ENCODE results near the gene TNFRSF12A. TPM values are rescaled to one million over a fixed set of nuclear protein-coding genes. Genes with fewer than 3 reads are reported as not detected.

TNFRSF12A gene
- total and polyA plus RNA-seq, 2 of the 4 experiments (the other 2 are of a cell fraction): 103 to 304 TPM

GRCh38 chr16:2980227-2981176 is 39.7 kb upstream of the TNFRSF12A start, which contains the start of gene PKMYT1:
Gene PKMYT1 (minus strand): TSS chr16:2980446. CDS start chr16:2979657, 789 bp downstream.
- Histone ChIP-seq H3K4me3 (ENCODE audit: insufficient read depth, low read depth, low read length) (peak within 1 kb of the TSS; percentile 94), H3K4ac (ENCODE audit: low read depth, low read length) (peak within 1 kb of the TSS; percentile 99), H4K20me1 (ENCODE audit: insufficient read depth, low read length) (no peaks in the 10 kb centered on the region), H3K4me2 (ENCODE audit: low read depth, low read length) (peak within 1 kb of the TSS; percentile 93), H3K18ac (ENCODE audit: low read depth, low read length) (peak within 1 kb of the TSS; percentile 95), H2BK20ac (ENCODE audit: low read depth, low read length) (no peak within 1 kb of the TSS), H3K4me1 (ENCODE audit: control insufficient read depth, insufficient read depth, low read length) (peaks cover 6% of the 10 kb centered on the region), H3K23ac (ENCODE audit: low read depth, low read length) (peak within 1 kb of the TSS; percentile 92), H3K27ac (ENCODE audit: insufficient read depth, low read length) (peak within 1 kb of the TSS; percentile 96), H2BK120ac (ENCODE audit: low read depth, low read length) (peak within 1 kb of the TSS; percentile 64; the same call in 1 of the 2 replicates), H2BK5ac (ENCODE audit: low read depth, low read length, poor library complexity, severe bottlenecking) (peak within 1 kb of the TSS; percentile 95), H2AFZ (replicated peaks; ENCODE audit: low read length, poor library complexity) (peak within 1 kb of the TSS; percentile 98), H3K56ac (ENCODE audit: extremely low read depth, insufficient read depth, low read length) (peak within 1 kb of the TSS; percentile 82; the same call in 1 of the 2 replicates), H3K79me1 (ENCODE audit: low read depth in 1 of 2, low read length in 2 of 2) (peaks cover 14 to 22% of the 10 kb centered on the region in 2 experiments), H4K8ac (ENCODE audit: low read depth in 2 of 2, low read length in 2 of 2) (peak within 1 kb of the TSS; percentile 89 to 99), H2AK5ac (ENCODE audit: low read depth, low read length) (peak within 1 kb of the TSS; percentile 96), H3K27me3 (ENCODE audit: control insufficient read depth, insufficient read depth, low read length) (no peaks in the 10 kb centered on the region), H2AK9ac (replicated peaks; ENCODE audit: low read depth, low read length, poor library complexity) (peak within 1 kb of the TSS; percentile 99), H3K9ac (ENCODE audit: low read depth, low read length) (peak within 1 kb of the TSS; percentile 94), H3K14ac (replicated peaks; ENCODE audit: low read depth, low read length) (peak within 1 kb of the TSS; percentile 99), H4K91ac (ENCODE audit: insufficient read depth, low read depth, low read length) (peak within 1 kb of the TSS; percentile 93), H4K5ac (ENCODE audit: low read depth, low read length) (peak within 1 kb of the TSS; percentile 99), H3K9me3 (ENCODE audit: control insufficient read depth, insufficient read depth, low read length) (no peaks in the 10 kb centered on the region), H3K36me3 (ENCODE audit: control insufficient read depth, insufficient read depth, low read length) (no peaks in the 10 kb centered on the region), H3K9me1 (ENCODE audit: insufficient read depth, low read length) (0 out of 2 replicates have a peak, but pooled peaks cover 4% of the 10 kb centered on the region), H2BK15ac (ENCODE audit: low read depth, low read length) (no peak within 1 kb of the TSS)
- TF ChIP-seq MAZ (IDR thresholded peaks at IDR 0.05; ENCODE audit: borderline replicate concordance, low read depth, low read length): peak; percentile 46; the same call in 1 of the 2 replicates
- TF ChIP-seq USF2 (IDR thresholded peaks at IDR 0.05; ENCODE audit: low read depth, low read length): peak; percentile 69
- peak; percentile 90 for TF ChIP-seq MXI1 (IDR thresholded peaks at IDR 0.05; ENCODE audit: borderline replicate concordance, low read depth, low read length)
- TF ChIP-seq POLR2A (IDR thresholded peaks at IDR 0.05; ENCODE audit: low read depth, low read length): peak; percentile 82
- TF ChIP-seq RCOR1 (IDR thresholded peaks at IDR 0.05; ENCODE audit: insufficient replicate concordance, low read length): no peak
- 11% methylated on average over 50 of the region's 91 CpGs; no CpG with 5 or more reads in 1 of the 2 experiments for WGBS, 2 experiments (ENCODE audit: extremely low coverage in 2 of 2, insufficient read length in 1 of 2)
- CTCF ChIA-PET: interaction anchor here (0.6 kb wide), 1 partner anchor 567 kb away, joined by 3 read pairs; no protein-coding TSS in a partner anchor
- dilution Hi-C loops (cut with HindIII; ENCODE audit: low sequenced_read_pairs, unreplicated experiment) (no loop called here), intact Hi-C loops (cut with micrococcal nuclease) (no loop called here), in situ Hi-C loops (cut with MboI; ENCODE audit: low sequenced_read_pairs) (no loop called here)
- BruUV-seq (replicated peaks): no TSS peak
- peak; percentile 73 for DNase-seq
- POLR2A ChIA-PET (ENCODE audit: unreplicated experiment): interaction anchor here (0.6 to 0.7 kb wide), 2 partner anchors 15 to 260 kb away, joined by 3 to 6 read pairs; partner anchors contain the start of gene PRSS27
- ATAC-seq (ENCODE audit: low read depth): peak; percentile 94

Measured in IMR-90 (cell line).